ENCODE data around the gene OR2A5.
"Not testable (repeated sequence)": the region's sequence is repeated elsewhere in the genome, so short reads cannot be mapped to it uniquely, and the experiment has no call there.

The OR2A5 gene

DNA sequence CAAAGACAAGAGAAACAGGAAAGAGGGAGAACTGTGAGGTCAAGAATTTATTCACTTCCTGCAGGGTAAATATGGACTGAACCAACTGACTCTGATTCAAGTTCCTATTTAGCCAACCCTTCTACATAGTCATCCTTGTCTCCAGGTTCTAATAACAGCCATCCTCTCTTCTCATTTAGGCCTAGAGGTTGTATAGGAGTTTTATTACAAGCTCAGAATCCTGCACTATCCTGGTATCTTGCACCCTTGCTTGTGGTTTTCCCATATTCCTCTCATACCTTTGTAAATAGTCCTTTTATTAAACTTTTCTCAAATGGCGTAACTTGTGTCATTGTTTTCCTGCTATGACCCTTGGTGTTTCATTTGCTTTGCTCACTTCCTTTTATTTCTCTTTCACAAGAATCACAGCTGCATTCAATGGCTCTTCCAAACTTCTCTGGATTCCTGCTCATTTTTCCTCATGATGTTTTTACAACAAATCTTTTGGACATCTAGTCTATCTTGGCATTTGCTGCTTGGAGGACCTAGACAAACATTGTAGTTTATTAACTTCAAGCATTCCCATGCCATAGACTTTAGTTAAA lies 12.4 kb upstream of the OR2A5 start:
- H3K36me3 ChIP-seq (ENCODE audit: control insufficient read depth in 1 of 2, insufficient read depth in 2 of 2, low read length in 2 of 2) = no peaks in the 10 kb centered on the region

DNA sequence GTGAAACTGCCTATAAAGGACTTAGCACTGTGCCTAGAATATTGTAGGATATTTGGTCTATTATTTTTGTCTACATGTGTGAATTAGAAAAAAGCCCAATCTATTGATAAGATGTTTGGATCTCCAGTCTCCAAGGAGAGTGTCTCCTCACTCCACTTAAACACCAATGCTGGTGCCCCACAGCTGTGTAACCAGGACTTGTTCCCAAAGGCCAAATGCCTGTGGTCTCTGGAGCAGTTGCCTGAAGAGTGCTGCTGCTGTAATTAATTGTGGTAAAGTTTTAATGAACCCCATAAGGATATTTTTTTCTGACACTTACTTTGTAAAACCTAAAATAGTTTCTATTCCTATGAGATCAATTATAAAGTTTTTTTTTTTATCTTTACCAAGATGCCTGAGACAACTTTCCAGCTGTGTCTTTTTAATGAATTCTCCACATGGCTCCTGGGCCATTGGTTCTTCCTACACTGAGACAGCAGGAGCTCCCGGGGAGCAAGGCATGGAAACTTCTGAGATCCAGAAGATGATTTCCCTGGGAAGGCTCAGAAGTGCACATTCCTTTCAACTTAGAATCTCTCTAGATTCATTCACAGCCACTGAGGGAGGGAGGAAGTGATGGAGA lies 11.2 kb upstream of the OR2A5 start:
- H3K36me3 ChIP-seq (ENCODE audit: control insufficient read depth in 1 of 2, insufficient read depth in 2 of 2, low read length in 2 of 2) = no peaks in the 10 kb centered on the region
- H3K9me3 ChIP-seq (ENCODE audit: control insufficient read depth in 1 of 2, low read length in 2 of 2) = no peaks in the 10 kb centered on the region
- no peaks in the 10 kb centered on the region for H3K27me3 ChIP-seq (ENCODE audit: low read depth, low read length)
- no peak overlapping the region for H3K27ac ChIP-seq (ENCODE audit: low read length)
- H3K4me1 ChIP-seq (ENCODE audit: control insufficient read depth in 1 of 2, insufficient read depth in 2 of 2, low read length in 2 of 2) = no peaks in the 10 kb centered on the region
- H3K4me3 ChIP-seq (ENCODE audit: low read depth in 1 of 2, low read length in 2 of 2) = no peak overlapping the region

More for the DNA sequence above, 12.4 kb upstream of the OR2A5 start:
- no peaks in the 10 kb centered on the region for H3K9me3 ChIP-seq (ENCODE audit: control insufficient read depth in 1 of 2, low read length in 2 of 2)
- H3K27ac ChIP-seq (ENCODE audit: low read length) = no peak overlapping the region
- no peaks in the 10 kb centered on the region for H3K4me1 ChIP-seq (ENCODE audit: control insufficient read depth in 1 of 2, insufficient read depth in 2 of 2, low read length in 2 of 2)
- H3K4me3 ChIP-seq (ENCODE audit: low read depth in 1 of 2, low read length in 2 of 2) = no peak overlapping the region
- H3K27me3 ChIP-seq (ENCODE audit: low read depth, low read length) = no peaks in the 10 kb centered on the region

DNA sequence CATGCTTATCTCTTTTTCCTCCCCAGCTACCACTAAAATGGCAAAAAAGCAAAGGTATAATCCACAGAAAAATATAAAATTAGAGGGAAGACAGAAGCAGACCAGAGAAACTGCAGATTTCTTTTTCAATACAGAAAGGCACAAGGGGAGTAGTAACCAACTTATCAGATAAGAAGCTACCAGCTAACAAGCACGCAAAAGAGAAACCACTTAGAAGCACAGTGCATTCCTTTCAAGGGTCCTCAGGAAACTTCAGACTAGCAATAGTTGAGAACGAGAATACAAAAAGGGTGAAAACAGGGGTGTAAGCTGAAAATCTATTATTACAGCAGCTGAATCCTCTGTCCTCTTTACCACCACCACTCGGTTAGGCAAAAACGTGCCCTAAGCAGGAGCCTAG lies 9.9 kb upstream of the OR2A5 start:
- H3K9me3 ChIP-seq (ENCODE audit: control insufficient read depth in 1 of 2, low read length in 2 of 2) = no peaks in the 10 kb centered on the region
- no peaks in the 10 kb centered on the region for H3K36me3 ChIP-seq (ENCODE audit: control insufficient read depth in 1 of 2, insufficient read depth in 2 of 2, low read length in 2 of 2)
- no peak overlapping the region for H3K4me3 ChIP-seq (ENCODE audit: low read depth in 1 of 2, low read length in 2 of 2)
- no peaks in the 10 kb centered on the region for H3K4me1 ChIP-seq (ENCODE audit: control insufficient read depth in 1 of 2, insufficient read depth in 2 of 2, low read length in 2 of 2)
- H3K27ac ChIP-seq (ENCODE audit: low read length) = no peak overlapping the region
- H3K27me3 ChIP-seq (ENCODE audit: low read depth, low read length) = no peaks in the 10 kb centered on the region

DNA sequence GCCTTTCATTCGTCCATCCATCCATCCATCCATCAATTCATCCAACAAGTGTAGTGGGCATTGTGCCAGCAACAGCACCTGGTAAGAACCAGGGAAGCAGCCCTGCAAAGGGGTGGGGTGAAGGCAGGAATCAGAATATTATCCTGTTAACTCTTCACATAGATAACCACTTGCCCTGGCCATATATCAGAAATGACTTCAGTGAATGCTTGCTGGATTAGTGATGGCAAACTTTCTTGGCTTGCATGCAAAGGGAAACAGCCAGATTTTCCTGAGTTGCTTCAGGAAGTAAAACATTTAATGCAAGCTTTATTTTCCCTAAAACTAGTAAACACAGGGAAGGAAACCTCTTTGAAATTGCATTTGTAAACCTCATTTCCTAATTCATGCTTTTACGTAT lies 743 bp downstream of the OR2A5 start:
- Histone ChIP-seq H3K4me3 (ENCODE audit: low read depth in 1 of 2, low read length in 2 of 2) (no peak overlapping the region), H3K4me1 (ENCODE audit: control insufficient read depth in 1 of 2, insufficient read depth in 2 of 2, low read length in 2 of 2) (no peaks in the 10 kb centered on the region), H3K27me3 (ENCODE audit: low read depth, low read length) (no peaks in the 10 kb centered on the region), H3K27ac (ENCODE audit: low read length) (no peak overlapping the region), H3K9me3 (ENCODE audit: control insufficient read depth in 1 of 2, low read length in 2 of 2) (no peaks in the 10 kb centered on the region), H3K36me3 (ENCODE audit: control insufficient read depth in 1 of 2, insufficient read depth in 2 of 2, low read length in 2 of 2) (no peaks in the 10 kb centered on the region)

DNA sequence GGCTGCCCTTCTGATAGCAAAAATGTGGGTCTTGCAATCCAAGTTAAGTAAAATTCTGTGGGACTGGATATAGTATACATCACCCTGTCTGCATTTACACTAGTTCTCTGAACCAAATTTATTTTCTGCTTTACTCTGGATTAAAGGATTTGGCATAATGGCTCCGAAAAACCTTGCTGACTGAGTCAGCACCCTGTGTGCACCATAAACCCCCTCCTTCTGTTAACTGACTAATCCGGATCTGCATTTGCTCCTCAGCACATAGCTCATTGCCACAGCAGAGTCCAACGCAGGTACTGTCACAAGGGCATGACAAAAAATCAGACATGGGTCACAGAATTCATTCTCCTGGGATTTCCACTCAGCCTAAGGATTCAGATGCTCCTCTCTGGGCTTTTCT lies 1.3 kb downstream of the OR2A5 start:
- Histone ChIP-seq H3K9me3 (ENCODE audit: control insufficient read depth in 1 of 2, low read length in 2 of 2) (no peaks in the 10 kb centered on the region), H3K4me3 (ENCODE audit: low read depth in 1 of 2, low read length in 2 of 2) (no peak overlapping the region)

DNA sequence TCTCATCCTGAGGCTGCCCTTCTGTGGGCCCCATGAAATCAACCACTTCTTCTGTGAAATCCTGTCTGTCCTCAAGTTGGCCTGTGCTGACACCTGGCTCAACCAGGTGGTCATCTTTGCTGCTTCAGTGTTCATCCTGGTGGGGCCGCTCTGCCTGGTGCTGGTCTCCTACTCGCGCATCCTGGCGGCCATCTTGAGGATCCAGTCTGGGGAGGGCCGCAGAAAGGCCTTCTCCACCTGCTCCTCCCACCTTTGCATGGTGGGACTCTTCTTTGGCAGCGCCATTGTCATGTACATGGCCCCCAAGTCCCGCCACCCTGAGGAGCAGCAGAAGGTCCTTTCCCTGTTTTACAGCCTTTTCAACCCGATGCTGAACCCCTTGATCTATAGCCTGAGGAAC lies 2.1 kb downstream of the OR2A5 start:
- not testable (repeated sequence) for H3K27ac ChIP-seq (ENCODE audit: low read length); H3K9me3 ChIP-seq (ENCODE audit: control insufficient read depth in 1 of 2, low read length in 2 of 2); H3K27me3 ChIP-seq (ENCODE audit: low read depth, low read length); H3K36me3 ChIP-seq (ENCODE audit: control insufficient read depth in 1 of 2, insufficient read depth in 2 of 2, low read length in 2 of 2); H3K4me1 ChIP-seq (ENCODE audit: control insufficient read depth in 1 of 2, insufficient read depth in 2 of 2, low read length in 2 of 2); H3K4me3 ChIP-seq (ENCODE audit: low read depth in 1 of 2, low read length in 2 of 2)

More for the DNA sequence above, 1.3 kb downstream of the OR2A5 start:
- no peaks in the 10 kb centered on the region for H3K27me3 ChIP-seq (ENCODE audit: low read depth, low read length)
- H3K36me3 ChIP-seq (ENCODE audit: control insufficient read depth in 1 of 2, insufficient read depth in 2 of 2, low read length in 2 of 2) = no peaks in the 10 kb centered on the region
- H3K27ac ChIP-seq (ENCODE audit: low read length) = no peak overlapping the region
- H3K4me1 ChIP-seq (ENCODE audit: control insufficient read depth in 1 of 2, insufficient read depth in 2 of 2, low read length in 2 of 2) = no peaks in the 10 kb centered on the region

DNA sequence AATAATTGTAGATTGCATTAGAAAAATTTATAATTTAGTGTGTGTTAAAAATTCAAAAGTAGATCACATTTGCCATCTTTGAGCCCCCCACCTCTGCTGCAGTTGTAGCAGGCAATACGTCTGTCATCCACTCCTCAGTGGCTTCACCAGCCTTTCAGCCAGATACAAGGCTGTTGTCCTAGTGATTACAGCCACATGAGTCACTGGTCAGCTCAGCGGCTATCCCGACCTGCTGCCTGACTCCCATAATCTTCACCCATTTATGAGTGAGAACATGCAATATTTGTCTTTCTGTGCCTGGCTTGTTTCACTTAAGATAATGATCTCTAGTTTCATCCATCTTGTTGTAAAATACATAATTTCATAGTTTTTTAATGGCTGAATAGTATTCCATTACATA lies 9.2 kb downstream of the OR2A5 start:
- Histone ChIP-seq H3K36me3 (ENCODE audit: control insufficient read depth in 1 of 2, insufficient read depth in 2 of 2, low read length in 2 of 2) (no peaks in the 10 kb centered on the region), H3K4me3 (ENCODE audit: low read depth in 1 of 2, low read length in 2 of 2) (no peak overlapping the region), H3K27me3 (ENCODE audit: low read depth, low read length) (no peaks in the 10 kb centered on the region), H3K27ac (ENCODE audit: low read length) (no peak overlapping the region), H3K9me3 (ENCODE audit: control insufficient read depth in 1 of 2, low read length in 2 of 2) (peaks cover 0 to 7% of the 10 kb centered on the region in 2 donors), H3K4me1 (ENCODE audit: control insufficient read depth in 1 of 2, insufficient read depth in 2 of 2, low read length in 2 of 2) (no peaks in the 10 kb centered on the region)

DNA sequence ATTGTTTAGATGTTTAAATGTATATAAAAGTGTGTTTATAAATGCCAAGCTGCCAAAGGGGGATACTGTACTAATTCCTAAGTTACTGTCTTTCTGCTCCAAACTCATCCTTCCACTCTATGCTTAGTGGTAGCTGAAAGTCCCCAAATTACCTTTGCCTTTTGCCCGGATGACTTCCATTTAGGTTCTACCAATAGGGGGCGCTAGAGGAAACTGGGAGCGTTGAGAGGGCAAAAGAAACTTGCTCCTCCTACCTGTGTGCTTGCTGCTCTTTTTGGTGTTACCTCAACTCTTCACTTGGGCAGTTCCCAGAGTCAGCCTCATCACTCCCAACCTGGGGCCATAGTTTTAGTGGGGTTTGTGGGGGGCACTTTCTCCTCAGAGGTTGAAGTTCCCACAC lies 15.0 kb downstream of the OR2A5 start:
- no peak overlapping the region for H3K27ac ChIP-seq (ENCODE audit: low read length)
- H3K27me3 ChIP-seq (ENCODE audit: low read depth, low read length) = no peaks in the 10 kb centered on the region
- H3K9me3 ChIP-seq (ENCODE audit: control insufficient read depth in 1 of 2, low read length in 2 of 2) = peaks cover 0 to 7% of the 10 kb centered on the region in 2 donors
- no peaks in the 10 kb centered on the region for H3K4me1 ChIP-seq (ENCODE audit: control insufficient read depth in 1 of 2, insufficient read depth in 2 of 2, low read length in 2 of 2)
- no peaks in the 10 kb centered on the region for H3K36me3 ChIP-seq (ENCODE audit: control insufficient read depth in 1 of 2, insufficient read depth in 2 of 2, low read length in 2 of 2)
- no peak overlapping the region for H3K4me3 ChIP-seq (ENCODE audit: low read depth in 1 of 2, low read length in 2 of 2)

DNA sequence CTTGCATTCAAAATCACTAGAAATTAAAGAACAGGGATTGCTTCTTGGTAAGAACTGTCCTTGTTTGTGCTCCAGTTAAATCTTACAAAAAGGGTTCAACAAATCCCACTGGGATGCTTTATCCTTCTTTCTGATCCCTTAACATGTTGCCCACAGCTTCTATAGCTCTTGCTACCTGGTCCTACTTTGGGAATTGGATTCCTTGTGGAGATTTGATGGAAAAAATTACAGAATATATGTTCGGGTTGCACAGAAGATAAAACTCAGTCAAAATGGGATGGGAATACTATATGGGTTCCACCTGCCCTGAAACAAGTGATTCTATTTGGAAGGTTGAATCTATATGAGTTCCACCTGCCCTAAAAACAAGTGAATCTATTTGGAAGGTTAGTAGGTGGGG lies 20.8 kb downstream of the OR2A5 start, which contains the start of gene OR2A25:
Gene OR2A25 (plus strand): TSS at position 301 of the 400 bp plus-strand sequence. CDS start 4,409 bp downstream, outside the sequence.
- no peak within 1 kb of the TSS for H3K4me3 ChIP-seq (ENCODE audit: low read depth in 1 of 2, low read length in 2 of 2)
- no peaks in the 10 kb centered on the region for H3K27me3 ChIP-seq (ENCODE audit: low read depth, low read length)
- H3K36me3 ChIP-seq (ENCODE audit: control insufficient read depth in 1 of 2, insufficient read depth in 2 of 2, low read length in 2 of 2) = no peaks in the 10 kb centered on the region
- no peaks in the 10 kb centered on the region for H3K4me1 ChIP-seq (ENCODE audit: control insufficient read depth in 1 of 2, insufficient read depth in 2 of 2, low read length in 2 of 2)
- H3K27ac ChIP-seq (ENCODE audit: low read length) = no peak within 1 kb of the TSS
- H3K9me3 ChIP-seq (ENCODE audit: control insufficient read depth in 1 of 2, low read length in 2 of 2) = no peaks in the 10 kb centered on the region

DNA sequence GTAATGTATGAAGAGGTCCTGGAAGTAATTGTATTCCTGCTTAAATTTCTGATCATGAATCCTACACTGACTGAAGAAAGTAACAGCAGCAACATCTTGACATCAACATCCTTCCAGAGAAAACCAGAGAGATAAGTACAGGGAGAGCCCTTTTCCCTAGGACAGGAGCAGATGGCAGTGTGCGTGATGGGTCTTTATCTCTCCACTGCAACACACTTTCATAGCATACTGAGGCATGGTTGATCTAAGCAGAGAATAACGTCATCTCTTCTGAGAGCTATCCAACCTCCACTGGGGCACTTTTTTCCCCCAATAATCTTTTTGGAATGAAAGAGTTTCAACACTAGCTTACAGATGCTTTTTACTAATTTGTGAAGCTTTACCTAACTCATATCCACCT lies 21.2 kb downstream of the OR2A5 start:
- H3K9me3 ChIP-seq (ENCODE audit: control insufficient read depth in 1 of 2, low read length in 2 of 2) = no peaks in the 10 kb centered on the region
- H3K4me3 ChIP-seq (ENCODE audit: low read depth in 1 of 2, low read length in 2 of 2) = no peak overlapping the region
- no peak overlapping the region for H3K27ac ChIP-seq (ENCODE audit: low read length)
- no peaks in the 10 kb centered on the region for H3K27me3 ChIP-seq (ENCODE audit: low read depth, low read length)
- no peaks in the 10 kb centered on the region for H3K4me1 ChIP-seq (ENCODE audit: control insufficient read depth in 1 of 2, insufficient read depth in 2 of 2, low read length in 2 of 2)
- H3K36me3 ChIP-seq (ENCODE audit: control insufficient read depth in 1 of 2, insufficient read depth in 2 of 2, low read length in 2 of 2) = no peaks in the 10 kb centered on the region

DNA sequence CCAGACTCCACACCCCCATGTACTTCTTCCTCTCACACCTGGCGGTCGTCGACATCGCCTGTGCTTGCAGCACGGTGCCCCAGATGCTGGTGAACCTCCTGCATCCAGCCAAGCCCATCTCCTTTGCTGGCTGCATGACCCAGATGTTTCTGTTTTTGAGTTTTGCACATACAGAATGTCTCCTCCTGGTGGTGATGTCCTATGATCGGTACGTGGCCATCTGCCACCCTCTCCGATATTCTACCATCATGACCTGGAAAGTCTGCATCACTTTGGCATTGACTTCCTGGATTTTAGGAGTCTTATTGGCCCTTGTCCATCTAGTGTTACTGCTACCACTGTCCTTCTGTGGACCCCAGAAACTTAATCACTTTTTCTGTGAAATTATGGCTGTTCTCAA lies 25.6 kb downstream of the OR2A5 start:
- Histone ChIP-seq H3K4me1 (ENCODE audit: control insufficient read depth in 1 of 2, insufficient read depth in 2 of 2, low read length in 2 of 2) (no peaks in the 10 kb centered on the region), H3K4me3 (ENCODE audit: low read depth in 1 of 2, low read length in 2 of 2) (no peak overlapping the region), H3K36me3 (ENCODE audit: control insufficient read depth in 1 of 2, insufficient read depth in 2 of 2, low read length in 2 of 2) (no peaks in the 10 kb centered on the region), H3K27ac (ENCODE audit: low read length) (no peak overlapping the region), H3K27me3 (ENCODE audit: low read depth, low read length) (no peaks in the 10 kb centered on the region), H3K9me3 (ENCODE audit: control insufficient read depth in 1 of 2, low read length in 2 of 2) (no peaks in the 10 kb centered on the region)

DNA sequence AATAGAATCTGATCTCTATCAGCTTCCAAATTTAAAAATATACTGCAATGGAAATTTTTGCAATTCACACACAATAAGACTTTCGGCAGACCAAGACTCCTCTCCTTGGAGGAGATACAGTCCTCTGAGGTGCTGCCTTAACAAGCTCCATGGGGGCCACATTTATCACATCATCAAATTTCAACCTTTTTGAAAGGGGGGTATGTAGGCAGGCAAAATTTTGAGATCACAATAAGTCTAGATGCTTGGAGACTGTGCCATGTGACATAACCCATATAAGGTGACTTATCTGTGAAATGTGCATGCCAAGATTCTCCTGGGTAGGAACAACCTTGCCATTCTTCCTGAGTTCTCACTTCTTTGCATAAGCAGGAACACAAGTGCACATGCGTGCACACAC lies 37.2 kb downstream of the OR2A5 start, which contains the start of gene OR2A12:
Gene OR2A12 (plus strand): TSS at position 301 of the 400 bp plus-strand sequence. CDS start 8,830 bp downstream, outside the sequence.
- no peaks in the 10 kb centered on the region for H3K4me1 ChIP-seq (ENCODE audit: control insufficient read depth in 1 of 2, insufficient read depth in 2 of 2, low read length in 2 of 2)
- H3K27ac ChIP-seq (ENCODE audit: low read length) = no peak within 1 kb of the TSS
- H3K9me3 ChIP-seq (ENCODE audit: control insufficient read depth in 1 of 2, low read length in 2 of 2) = peaks cover 0 to 3% of the 10 kb centered on the region in 2 donors
- no peaks in the 10 kb centered on the region for H3K27me3 ChIP-seq (ENCODE audit: low read depth, low read length)
- no peak within 1 kb of the TSS for H3K4me3 ChIP-seq (ENCODE audit: low read depth in 1 of 2, low read length in 2 of 2)
- H3K36me3 ChIP-seq (ENCODE audit: control insufficient read depth in 1 of 2, insufficient read depth in 2 of 2, low read length in 2 of 2) = no peaks in the 10 kb centered on the region
